Gastrocnemius medialis (tissue), 4 donors: ENCODE data around the gene APP. TPM values are rescaled to one million over a fixed set of nuclear protein-coding genes. Genes with fewer than 3 reads are reported as not detected.
A peak's percentile ranks its signal among the peaks of the same experiment; 100 is the strongest.

Experiments used
- ATAC-seq, 2 donors: fragments of 150-250 bp; one replicate each; pipeline ENCODE4 v1.9.1; 2016
- DNase-seq, 2 donors: peaks; one replicate each; pipeline ENCODE4 v3.0.0-alpha.2; 2019
- H3K27ac ChIP-seq, 4 donors: fragments of 200-600 bp; sonication (generic); 1 replicate in 1 of 4; 2 replicates in 3 of 4; pipeline ENCODE4 v1.5.1; 2016 to 2018; ENCODE audit warnings: mild to moderate bottlenecking in 2 of 4, moderate library complexity in 1 of 4
- H3K27me3 ChIP-seq, 3 donors: fragments of 200-600 bp; sonication (generic) in 2 of 3; 1 replicate in 1 of 3; 2 replicates in 2 of 3; pipeline versions ENCODE4 v1.5.1 to v1.6.0; 2016 to 2019; ENCODE audit warnings: mild to moderate bottlenecking in 1 of 3, moderate library complexity in 1 of 3
- H3K36me3 ChIP-seq, 2 donors: fragments of 200-600 bp; sonication (generic) in 1 of 2; one replicate each; pipeline ENCODE4 v1.5.1; 2017 to 2018
- H3K4me1 ChIP-seq, 2 donors: fragments of 200-600 bp; sonication (generic) in 1 of 2; one replicate each; pipeline ENCODE4 v1.5.1; 2016 to 2017; ENCODE audit warnings: mild to moderate bottlenecking in 2 of 2
- H3K4me3 ChIP-seq, 4 donors: fragments of 200-600 bp; sonication (generic) in 3 of 4; 1 replicate in 1 of 4; 2 replicates in 3 of 4; pipeline ENCODE4 v1.5.1; 2016 to 2019; ENCODE audit warnings: mild to moderate bottlenecking in 2 of 4
- H3K9me3 ChIP-seq, 3 donors: fragments of 200-600 bp; sonication (generic) in 2 of 3; 1 replicate in 1 of 3; 2 replicates in 2 of 3; pipeline ENCODE4 v1.5.1; 2016 to 2019
- CTCF ChIP-seq, 5 experiments: fragments of 450-650 bp in 3 of 5; fragments of 200-600 bp in 2 of 5; sonication (generic) in 2 of 5; IDR thresholded peaks in 4 of 5; conservative IDR thresholded peaks in 1 of 5; 1 replicate in 4 of 5; 2 replicates in 1 of 5; pipeline ENCODE4 v1.5.1; 2016 to 2019; ENCODE audit warnings: antibody characterized with exemption in 5 of 5, mild to moderate bottlenecking in 3 of 5, moderate library complexity in 3 of 5
- POLR2A ChIP-seq, 2 donors: fragments of 450-650 bp; IDR thresholded peaks; one replicate each; pipeline ENCODE4 v1.6.1; 2017; ENCODE audit warnings: antibody characterized with exemption in 2 of 2, mild to moderate bottlenecking in 2 of 2, moderate library complexity in 2 of 2
- in situ Hi-C, 4 donors: fragments of 200-750 bp; cut with MboI; loops; one replicate each; pipeline versions ENCODE4 v1.15.0 to v1.8.0; 2017; ENCODE audit warnings: low sequenced_read_pairs in 4 of 4
- intact Hi-C: fragments of 100-400 bp; cut with DNase I; formaldehyde crosslinking; loops from one replicate; pipeline ENCODE4 v1.15.1; 2023; ENCODE audit warnings: low total_unique reads
- total RNA-seq, 4 donors: library from RNA; depleted of rRNA; stranded (reverse); fragments of >200 nt; gene quantifications; one replicate each; pipeline versions ENCODE4 v1.1.0 to v1.2.3, GENCODE V29; 2016

APP gene
- total RNA-seq, 4 donors from 2014 or later, result 45.8 to 73.2 (median 70.1) TPM

GRCh38 chr21:25964926-25965325, 205.6 kb downstream of the APP start:
- Histone ChIP-seq H3K27ac (no peak overlapping the region), H3K9me3 (no peaks in the 10 kb centered on the region), H3K4me3 (no peak overlapping the region), H3K27me3 (no peaks in the 10 kb centered on the region), H3K36me3 (no peaks in the 10 kb centered on the region), H3K4me1 (peaks cover 0 to 3% of the 10 kb centered on the region in 2 donors)
- TF ChIP-seq CTCF (IDR thresholded peaks at IDR 0.05 in 4 of 5, conservative IDR thresholded peaks at IDR 0.05 in 1 of 5) (no peak), POLR2A (IDR thresholded peaks at IDR 0.05) (no peak)
- ATAC-seq (no peak), DNase-seq (no peak)
- intact Hi-C loops, result no loop called here
- in situ Hi-C loops, result no loop called here

DNA sequence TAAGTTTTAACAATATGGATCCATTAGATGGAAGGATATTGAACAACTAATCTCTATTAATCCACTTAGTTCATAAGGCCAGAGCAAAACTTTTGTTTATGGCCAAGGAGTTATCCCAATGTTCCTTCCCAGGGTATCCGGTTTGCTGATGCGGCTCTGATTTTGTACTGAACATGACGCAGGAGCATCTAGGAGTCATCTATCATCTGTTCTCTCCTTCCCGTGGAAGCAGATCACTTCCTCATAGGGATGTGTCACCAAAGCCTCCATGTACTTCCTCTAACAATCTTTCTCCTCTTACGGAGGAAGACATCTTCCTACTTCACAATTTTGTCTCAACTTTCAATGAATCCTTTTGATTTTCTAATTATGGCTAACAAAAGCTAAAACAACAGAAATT, 206.6 kb downstream of the APP start:
- Histone ChIP-seq H3K4me3 (no peak overlapping the region), H3K9me3 (no peaks in the 10 kb centered on the region), H3K27ac (peak overlapping the region in 3 of 4 donors; percentile 19 to 55 (median 31)), H3K36me3 (no peaks in the 10 kb centered on the region), H3K4me1 (peaks cover 0 to 3% of the 10 kb centered on the region in 2 donors), H3K27me3 (no peaks in the 10 kb centered on the region)
- intact Hi-C loops, result no loop called here
- DNase-seq, result no peak
- in situ Hi-C loops, result no loop called here
- peak; percentile 33 to 47 for ATAC-seq
- no peak for TF ChIP-seq CTCF (IDR thresholded peaks at IDR 0.05 in 4 of 5, conservative IDR thresholded peaks at IDR 0.05 in 1 of 5)

GRCh38 chr21:25963181-25963580, 207.4 kb downstream of the APP start:
- intact Hi-C loops, result no loop called here
- peak overlapping the region in 1 of 4 donors; percentile 31 for H3K27ac ChIP-seq

DNA sequence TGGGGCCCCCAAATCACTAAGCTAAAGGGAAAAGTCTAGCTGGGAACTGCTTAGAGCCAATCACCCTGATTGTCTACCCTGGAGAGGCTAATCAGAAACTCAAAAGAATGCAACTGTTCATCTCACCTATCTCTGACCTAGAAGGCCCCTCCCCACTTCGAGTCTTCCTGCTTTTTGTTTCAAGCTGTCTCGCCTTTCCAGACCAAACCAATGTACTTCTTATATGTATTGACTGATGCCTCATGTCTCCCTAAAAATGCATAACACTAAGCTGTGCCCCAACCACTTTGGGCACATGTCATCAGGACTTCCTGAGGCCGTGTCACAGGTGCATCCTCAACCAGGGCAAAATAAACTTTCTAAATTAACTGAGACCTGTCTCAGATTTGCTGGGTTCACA, 209.5 kb downstream of the APP start:
- ATAC-seq, result no peak
- intact Hi-C loops, result no loop called here
- Histone ChIP-seq H3K9me3 (no peaks in the 10 kb centered on the region), H3K4me1 (peaks cover 0 to 3% of the 10 kb centered on the region in 2 donors), H3K4me3 (no peak overlapping the region), H3K27me3 (no peaks in the 10 kb centered on the region), H3K27ac (no peak overlapping the region), H3K36me3 (no peaks in the 10 kb centered on the region)
- no peak for DNase-seq
- TF ChIP-seq POLR2A (IDR thresholded peaks at IDR 0.05) (no peak), CTCF (IDR thresholded peaks at IDR 0.05 in 4 of 5, conservative IDR thresholded peaks at IDR 0.05 in 1 of 5) (no peak)
- in situ Hi-C loops, result no loop called here

More at GRCh38 chr21:25963181-25963580, 207.4 kb downstream of the APP start:
- no peak for TF ChIP-seq CTCF (IDR thresholded peaks at IDR 0.05 in 4 of 5, conservative IDR thresholded peaks at IDR 0.05 in 1 of 5)
- no peak for TF ChIP-seq POLR2A (IDR thresholded peaks at IDR 0.05)
- Histone ChIP-seq H3K9me3 (no peaks in the 10 kb centered on the region), H3K27me3 (no peaks in the 10 kb centered on the region), H3K36me3 (no peaks in the 10 kb centered on the region), H3K4me3 (no peak overlapping the region), H3K4me1 (peaks cover 0 to 3% of the 10 kb centered on the region in 2 donors)
- ATAC-seq (peak; percentile 54 to 75), DNase-seq (no peak)
- in situ Hi-C loops, result no loop called here

GRCh38 chr21:25960402-25960801, 210.2 kb downstream of the APP start:
- DNase-seq, result no peak
- intact Hi-C loops (no loop called here), in situ Hi-C loops (no loop called here)
- no peak overlapping the region for H3K4me3 ChIP-seq
- TF ChIP-seq CTCF (IDR thresholded peaks at IDR 0.05 in 4 of 5, conservative IDR thresholded peaks at IDR 0.05 in 1 of 5) (no peak), POLR2A (IDR thresholded peaks at IDR 0.05) (no peak)
- H3K36me3 ChIP-seq, result no peaks in the 10 kb centered on the region
- no peaks in the 10 kb centered on the region for H3K27me3 ChIP-seq
- no peak for ATAC-seq
- no peaks in the 10 kb centered on the region for H3K9me3 ChIP-seq
- H3K4me1 ChIP-seq, result peaks cover 0 to 3% of the 10 kb centered on the region in 2 donors
- H3K27ac ChIP-seq, result no peak overlapping the region
